ENCODE results near the gene ADNP.

Gene ADNP

GRCh38 chr20:50933589-50933988, 2.4 kb upstream of the ADNP start:
- DNase-seq (ENCODE audit: low read depth): no peak
- no peak overlapping the region for H3K4me3 ChIP-seq (ENCODE audit: low read depth, low read length)

GRCh38 chr20:50932691-50933280, 1.5 kb upstream of the ADNP start:
- H3K4me3 ChIP-seq (ENCODE audit: low read depth, low read length): no peak overlapping the region
- no peak for DNase-seq (ENCODE audit: low read depth)

GRCh38 chr20:50932016-50932485, 814 bp upstream of the ADNP start:
- no peak for DNase-seq (ENCODE audit: low read depth)
- peak overlapping the region; percentile 55 for H3K4me3 ChIP-seq (ENCODE audit: low read depth, low read length)

GRCh38 chr20:50930976-50931305, 296 bp downstream of the ADNP start:
- no peak for DNase-seq (ENCODE audit: low read depth)
- peak overlapping the region; percentile 55 for H3K4me3 ChIP-seq (ENCODE audit: low read depth, low read length)

GRCh38 chr20:50930139-50930975, 880 bp downstream of the ADNP start:
- H3K4me3 ChIP-seq (ENCODE audit: low read depth, low read length): peak overlapping the region; percentile 84
- DNase-seq (ENCODE audit: low read depth): no peak

- peak; percentile 89 for DNase-seq (ENCODE audit: low read depth)
- peak overlapping the region; percentile 84 for H3K4me3 ChIP-seq (ENCODE audit: low read depth, low read length)
These were observed 1.7 kb downstream of the ADNP start for GRCh38 chr20:50929299-50930138.

- H3K4me3 ChIP-seq (ENCODE audit: low read depth, low read length): peak overlapping the region; percentile 84
- DNase-seq (ENCODE audit: low read depth): no peak
These were observed 2.8 kb downstream of the ADNP start for GRCh38 chr20:50928469-50928868.

- no peak overlapping the region for H3K4me3 ChIP-seq (ENCODE audit: low read depth, low read length)
- DNase-seq (ENCODE audit: low read depth): no peak
These were observed 4.7 kb downstream of the ADNP start for GRCh38 chr20:50926530-50926929.

GRCh38 chr20:50924261-50924920, 6.8 kb downstream of the ADNP start:
- DNase-seq (ENCODE audit: low read depth): no peak
- H3K4me3 ChIP-seq (ENCODE audit: low read depth, low read length): no peak overlapping the region

GRCh38 chr20:50921803-50922501, 9.3 kb downstream of the ADNP start:
- no peak overlapping the region for H3K4me3 ChIP-seq (ENCODE audit: low read depth, low read length)
- no peak for DNase-seq (ENCODE audit: low read depth)

GRCh38 chr20:50920997-50921396, 10.2 kb downstream of the ADNP start:
- H3K4me3 ChIP-seq (ENCODE audit: low read depth, low read length): no peak overlapping the region
- DNase-seq (ENCODE audit: low read depth): no peak

- H3K4me3 ChIP-seq (ENCODE audit: low read depth, low read length): no peak overlapping the region
These were observed 11.7 kb downstream of the ADNP start for GRCh38 chr20:50919567-50919966.

GRCh38 chr20:50918403-50918802, 12.8 kb downstream of the ADNP start:
- no peak overlapping the region for H3K4me3 ChIP-seq (ENCODE audit: low read depth, low read length)
- peak; percentile 44 for DNase-seq (ENCODE audit: low read depth)

More at GRCh38 chr20:50919567-50919966, 11.7 kb downstream of the ADNP start:
- peak; percentile 60 for DNase-seq (ENCODE audit: low read depth)

GRCh38 chr20:50916934-50917333, 14.3 kb downstream of the ADNP start:
- no peak for DNase-seq (ENCODE audit: low read depth)
- no peak overlapping the region for H3K4me3 ChIP-seq (ENCODE audit: low read depth, low read length)

- no peak for DNase-seq (ENCODE audit: low read depth)
- no peak overlapping the region for H3K4me3 ChIP-seq (ENCODE audit: low read depth, low read length)
These were observed 15.0 kb downstream of the ADNP start for GRCh38 chr20:50916257-50916656.

- no peak for DNase-seq (ENCODE audit: low read depth)
- H3K4me3 ChIP-seq (ENCODE audit: low read depth, low read length): no peak overlapping the region
These were observed 15.8 kb downstream of the ADNP start for GRCh38 chr20:50915424-50915823.

GRCh38 chr20:50913690-50914375, 17.4 kb downstream of the ADNP start:
- no peak overlapping the region for H3K4me3 ChIP-seq (ENCODE audit: low read depth, low read length)
- no peak for DNase-seq (ENCODE audit: low read depth)

- H3K4me3 ChIP-seq (ENCODE audit: low read depth, low read length): no peak overlapping the region
- DNase-seq (ENCODE audit: low read depth): no peak
These were observed 19.5 kb downstream of the ADNP start for GRCh38 chr20:50911716-50912115.

GRCh38 chr20:50911030-50911429, 20.2 kb downstream of the ADNP start:
- H3K4me3 ChIP-seq (ENCODE audit: low read depth, low read length): no peak overlapping the region
- DNase-seq (ENCODE audit: low read depth): no peak

Measured in skeletal muscle cell (primary cell).